HepG2 (cell line): ENCODE measurements around the gene UROS. TPM values are rescaled to one million over a fixed set of nuclear protein-coding genes. Genes with fewer than 3 reads are reported as not detected.
A peak's percentile ranks its signal among the peaks of the same experiment; 100 is the strongest.

Experiments used
- CCDC6 ChIP-seq: sonication (generic); formaldehyde crosslinking; IDR thresholded peaks from 2 replicates; pipeline ENCODE4 v1.8.1; 2022; ENCODE audit warnings: mild to moderate bottlenecking, missing genetic modification reagents, moderate library complexity
- EEA1 ChIP-seq: sonication (generic); formaldehyde crosslinking; IDR thresholded peaks from 2 replicates; pipeline ENCODE4 v1.5.1; 2020; ENCODE audit warnings: mild to moderate bottlenecking, missing genetic modification reagents, borderline replicate concordance
- HNRNPLL ChIP-seq: fragments of 200-400 bp; formaldehyde crosslinking; IDR thresholded peaks from 2 replicates; pipeline ENCODE4 v1.6.1; 2017; ENCODE audit warnings: mild to moderate bottlenecking, low read depth, low read length; ENCODE audit not compliant: poor library complexity, severe bottlenecking
- MED1 ChIP-seq: sonication (generic); formaldehyde crosslinking; IDR thresholded peaks from 2 replicates; pipeline ENCODE4 v1.4.0; 2020; ENCODE audit warnings: missing genetic modification reagents
- RBM39 ChIP-seq: fragments of 200-400 bp; formaldehyde crosslinking; IDR thresholded peaks from one replicate; pipeline ENCODE4 v1.6.1; 2018; ENCODE audit warnings: antibody characterized with exemption, mild to moderate bottlenecking, low read depth, low read length; ENCODE audit not compliant: poor library complexity, severe bottlenecking
- REPIN1 ChIP-seq: sonication (generic); formaldehyde crosslinking; IDR thresholded peaks from 2 replicates; pipeline ENCODE4 v1.8.0; 2022; ENCODE audit warnings: missing genetic modification reagents, low read depth, mild to moderate bottlenecking, borderline replicate concordance
- SP2 ChIP-seq: sonication (generic); formaldehyde crosslinking; IDR thresholded peaks from 2 replicates; pipeline ENCODE4 v1.5.1; 2020; ENCODE audit warnings: mild to moderate bottlenecking, missing genetic modification reagents
- TOE1 ChIP-seq: sonication (generic); formaldehyde crosslinking; IDR thresholded peaks from 2 replicates; pipeline ENCODE4 v1.4.0; 2020; ENCODE audit warnings: mild to moderate bottlenecking, missing genetic modification reagents
- ZMAT3 ChIP-seq: sonication (generic); formaldehyde crosslinking; conservative IDR thresholded peaks from 2 replicates; pipeline ENCODE4 v1.7.0; 2021; ENCODE audit warnings: missing genetic modification reagents
- ZNF331 ChIP-seq: sonication (generic); formaldehyde crosslinking; IDR thresholded peaks from 2 replicates; pipeline ENCODE4 v1.4.0; 2020; ENCODE audit warnings: missing genetic modification reagents
- ZNF530 ChIP-seq: sonication (generic); formaldehyde crosslinking; IDR thresholded peaks from 2 replicates; pipeline ENCODE4 v1.5.0; 2020; ENCODE audit warnings: low read depth, mild to moderate bottlenecking, missing genetic modification reagents
- ZNF619 ChIP-seq: sonication (generic); formaldehyde crosslinking; IDR thresholded peaks from 2 replicates; pipeline ENCODE4 v1.4.0; 2020; ENCODE audit warnings: mild to moderate bottlenecking, missing genetic modification reagents
- ZSCAN31 ChIP-seq: sonication (generic); formaldehyde crosslinking; IDR thresholded peaks from 2 replicates; pipeline ENCODE4 v1.5.0; 2020; ENCODE audit warnings: low read depth, mild to moderate bottlenecking, missing genetic modification reagents
- polyA plus RNA-seq, 8 experiments: library from polyadenylated mRNA; depleted of rRNA in 3 of 8; stranded (reverse) in 7 of 8; unstranded in 1 of 8; fragments of >200 nt; fragmentation: Illumina TruSeq in 4 of 8; extraction: Trizol in 4 of 8; gene quantifications; 2 replicates each; pipeline versions ENCODE4 v1.2.1 to v1.2.3, GENCODE V29; 2011 to 2016; ENCODE audit warnings: low read depth in 4 of 8, missing spikeins in 1 of 8, mixed read lengths in 1 of 8; ENCODE audit not compliant: insufficient read depth in 1 of 8
- total RNA-seq, 5 experiments: library from RNA; depleted of rRNA; stranded (reverse); fragments of >200 nt; fragmentation: Illumina TruSeq; extraction: Trizol; gene quantifications; 2 replicates each; pipeline ENCODE4 v1.2.3, GENCODE V29; 2016; ENCODE audit warnings: low read depth in 1 of 5
- TF ChIP-seq, protein P1 (sequence below): sonication (generic); IDR thresholded peaks from 2 replicates; pipeline ENCODE4 v1.6.1; 2016; ENCODE audit warnings: low read depth, borderline replicate concordance
- TF ChIP-seq, protein P2 (sequence below): IDR thresholded peaks from 2 replicates; pipeline ENCODE4 v1.6.1; 2012; ENCODE audit warnings: low read length, improper control_type of control experiment
- TF ChIP-seq, protein P3 (sequence below): sonication (generic); formaldehyde crosslinking; IDR thresholded peaks from 2 replicates; pipeline ENCODE4 v1.4.0; 2020; ENCODE audit warnings: missing genetic modification reagents
- TF ChIP-seq, protein P4 (sequence below): sonication (generic); formaldehyde crosslinking; IDR thresholded peaks from 2 replicates; pipeline ENCODE4 v1.4.0; 2020; ENCODE audit warnings: mild to moderate bottlenecking, low read depth, missing genetic modification reagents
- TF ChIP-seq, protein P5 (sequence below): sonication (generic); formaldehyde crosslinking; IDR thresholded peaks from 2 replicates; pipeline ENCODE4 v1.8.1; 2022; ENCODE audit warnings: mild to moderate bottlenecking, missing genetic modification reagents
- TF ChIP-seq, protein P6 (sequence below): sonication (generic); formaldehyde crosslinking; IDR thresholded peaks from 2 replicates; pipeline ENCODE4 v1.4.0; 2020; ENCODE audit warnings: missing genetic modification reagents

UROS gene
- total and polyA plus RNA-seq, 2 of the 13 experiments (the other 11 are each of a cell fraction or from before 2014, with no cell fraction given), result 14.8 to 49.9 TPM

DNA sequence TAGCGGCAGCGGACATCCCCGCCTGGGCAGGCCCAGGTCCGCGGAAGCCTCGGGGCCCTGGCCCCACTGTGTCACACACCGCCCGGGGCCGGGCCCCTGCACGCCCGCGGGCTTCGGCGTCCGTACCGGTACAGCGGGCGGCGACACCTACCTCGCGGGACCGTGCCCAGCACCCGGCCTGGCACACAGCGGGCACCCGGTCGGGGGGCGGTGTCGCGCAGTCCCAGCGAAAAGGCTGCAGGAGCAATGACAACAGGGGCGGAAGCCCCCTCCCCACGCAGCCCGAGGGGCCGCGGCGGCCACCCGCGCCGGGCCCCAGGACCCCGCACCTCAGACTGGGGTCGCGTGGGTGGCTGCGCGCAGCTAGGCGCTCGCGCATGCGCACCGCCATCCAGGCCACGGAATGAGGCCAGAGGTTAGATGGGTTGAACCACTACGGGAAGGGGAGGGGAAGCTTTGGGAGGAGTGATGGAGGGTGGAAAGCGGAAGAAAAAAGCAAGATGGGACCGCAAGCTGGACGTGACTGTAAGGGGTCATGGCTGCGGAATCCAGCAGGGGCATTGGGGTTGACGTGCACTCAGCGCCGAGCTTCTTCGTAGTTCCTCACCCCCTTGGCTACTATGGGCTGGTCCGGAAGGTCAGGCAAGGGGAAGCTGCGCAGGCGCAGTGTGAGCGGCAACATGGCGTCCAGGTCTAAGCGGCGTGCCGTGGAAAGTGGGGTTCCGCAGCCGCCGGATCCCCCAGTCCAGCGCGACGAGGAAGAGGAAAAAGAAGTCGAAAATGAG is at the start of gene UROS, which contains the start of gene BCCIP (continued):
- TF ChIP-seq, protein P1, sequence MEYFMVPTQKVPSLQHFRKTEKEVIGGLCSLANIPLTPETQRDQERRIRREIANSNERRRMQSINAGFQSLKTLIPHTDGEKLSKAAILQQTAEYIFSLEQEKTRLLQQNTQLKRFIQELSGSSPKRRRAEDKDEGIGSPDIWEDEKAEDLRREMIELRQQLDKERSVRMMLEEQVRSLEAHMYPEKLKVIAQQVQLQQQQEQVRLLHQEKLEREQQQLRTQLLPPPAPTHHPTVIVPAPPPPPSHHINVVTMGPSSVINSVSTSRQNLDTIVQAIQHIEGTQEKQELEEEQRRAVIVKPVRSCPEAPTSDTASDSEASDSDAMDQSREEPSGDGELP, result no peak
- TF ChIP-seq, protein P2, sequence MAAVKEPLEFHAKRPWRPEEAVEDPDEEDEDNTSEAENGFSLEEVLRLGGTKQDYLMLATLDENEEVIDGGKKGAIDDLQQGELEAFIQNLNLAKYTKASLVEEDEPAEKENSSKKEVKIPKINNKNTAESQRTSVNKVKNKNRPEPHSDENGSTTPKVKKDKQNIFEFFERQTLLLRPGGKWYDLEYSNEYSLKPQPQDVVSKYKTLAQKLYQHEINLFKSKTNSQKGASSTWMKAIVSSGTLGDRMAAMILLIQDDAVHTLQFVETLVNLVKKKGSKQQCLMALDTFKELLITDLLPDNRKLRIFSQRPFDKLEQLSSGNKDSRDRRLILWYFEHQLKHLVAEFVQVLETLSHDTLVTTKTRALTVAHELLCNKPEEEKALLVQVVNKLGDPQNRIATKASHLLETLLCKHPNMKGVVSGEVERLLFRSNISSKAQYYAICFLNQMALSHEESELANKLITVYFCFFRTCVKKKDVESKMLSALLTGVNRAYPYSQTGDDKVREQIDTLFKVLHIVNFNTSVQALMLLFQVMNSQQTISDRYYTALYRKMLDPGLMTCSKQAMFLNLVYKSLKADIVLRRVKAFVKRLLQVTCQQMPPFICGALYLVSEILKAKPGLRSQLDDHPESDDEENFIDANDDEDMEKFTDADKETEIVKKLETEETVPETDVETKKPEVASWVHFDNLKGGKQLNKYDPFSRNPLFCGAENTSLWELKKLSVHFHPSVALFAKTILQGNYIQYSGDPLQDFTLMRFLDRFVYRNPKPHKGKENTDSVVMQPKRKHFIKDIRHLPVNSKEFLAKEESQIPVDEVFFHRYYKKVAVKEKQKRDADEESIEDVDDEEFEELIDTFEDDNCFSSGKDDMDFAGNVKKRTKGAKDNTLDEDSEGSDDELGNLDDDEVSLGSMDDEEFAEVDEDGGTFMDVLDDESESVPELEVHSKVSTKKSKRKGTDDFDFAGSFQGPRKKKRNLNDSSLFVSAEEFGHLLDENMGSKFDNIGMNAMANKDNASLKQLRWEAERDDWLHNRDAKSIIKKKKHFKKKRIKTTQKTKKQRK, result no peak
- TF ChIP-seq ZNF331 (CRISPR knock-in tag), result no peak; the same call in none of the 2 replicates
- TF ChIP-seq, protein P3, sequence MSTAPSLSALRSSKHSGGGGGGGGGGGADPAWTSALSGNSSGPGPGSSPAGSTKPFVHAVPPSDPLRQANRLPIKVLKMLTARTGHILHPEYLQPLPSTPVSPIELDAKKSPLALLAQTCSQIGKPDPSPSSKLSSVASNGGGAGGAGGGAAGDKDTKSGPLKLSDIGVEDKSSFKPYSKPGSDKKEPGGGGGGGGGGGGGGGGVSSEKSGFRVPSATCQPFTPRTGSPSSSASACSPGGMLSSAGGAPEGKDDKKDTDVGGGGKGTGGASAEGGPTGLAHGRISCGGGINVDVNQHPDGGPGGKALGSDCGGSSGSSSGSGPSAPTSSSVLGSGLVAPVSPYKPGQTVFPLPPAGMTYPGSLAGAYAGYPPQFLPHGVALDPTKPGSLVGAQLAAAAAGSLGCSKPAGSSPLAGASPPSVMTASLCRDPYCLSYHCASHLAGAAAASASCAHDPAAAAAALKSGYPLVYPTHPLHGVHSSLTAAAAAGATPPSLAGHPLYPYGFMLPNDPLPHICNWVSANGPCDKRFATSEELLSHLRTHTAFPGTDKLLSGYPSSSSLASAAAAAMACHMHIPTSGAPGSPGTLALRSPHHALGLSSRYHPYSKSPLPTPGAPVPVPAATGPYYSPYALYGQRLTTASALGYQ (CRISPR knock-in tag), result no peak
- TF ChIP-seq EEA1 (CRISPR knock-in tag), result no peak
- peak; percentile 18; the same call in 1 of the 2 replicates for TF ChIP-seq SP2 (CRISPR knock-in tag)
- TF ChIP-seq, protein P4, sequence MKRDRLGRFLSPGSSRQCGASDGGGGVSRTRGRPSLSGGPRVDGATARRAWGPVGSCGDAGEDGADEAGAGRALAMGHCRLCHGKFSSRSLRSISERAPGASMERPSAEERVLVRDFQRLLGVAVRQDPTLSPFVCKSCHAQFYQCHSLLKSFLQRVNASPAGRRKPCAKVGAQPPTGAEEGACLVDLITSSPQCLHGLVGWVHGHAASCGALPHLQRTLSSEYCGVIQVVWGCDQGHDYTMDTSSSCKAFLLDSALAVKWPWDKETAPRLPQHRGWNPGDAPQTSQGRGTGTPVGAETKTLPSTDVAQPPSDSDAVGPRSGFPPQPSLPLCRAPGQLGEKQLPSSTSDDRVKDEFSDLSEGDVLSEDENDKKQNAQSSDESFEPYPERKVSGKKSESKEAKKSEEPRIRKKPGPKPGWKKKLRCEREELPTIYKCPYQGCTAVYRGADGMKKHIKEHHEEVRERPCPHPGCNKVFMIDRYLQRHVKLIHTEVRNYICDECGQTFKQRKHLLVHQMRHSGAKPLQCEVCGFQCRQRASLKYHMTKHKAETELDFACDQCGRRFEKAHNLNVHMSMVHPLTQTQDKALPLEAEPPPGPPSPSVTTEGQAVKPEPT (CRISPR knock-in tag), result no peak
- TF ChIP-seq, protein P5, sequence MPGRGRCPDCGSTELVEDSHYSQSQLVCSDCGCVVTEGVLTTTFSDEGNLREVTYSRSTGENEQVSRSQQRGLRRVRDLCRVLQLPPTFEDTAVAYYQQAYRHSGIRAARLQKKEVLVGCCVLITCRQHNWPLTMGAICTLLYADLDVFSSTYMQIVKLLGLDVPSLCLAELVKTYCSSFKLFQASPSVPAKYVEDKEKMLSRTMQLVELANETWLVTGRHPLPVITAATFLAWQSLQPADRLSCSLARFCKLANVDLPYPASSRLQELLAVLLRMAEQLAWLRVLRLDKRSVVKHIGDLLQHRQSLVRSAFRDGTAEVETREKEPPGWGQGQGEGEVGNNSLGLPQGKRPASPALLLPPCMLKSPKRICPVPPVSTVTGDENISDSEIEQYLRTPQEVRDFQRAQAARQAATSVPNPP, result no peak
- TF ChIP-seq, protein P6, sequence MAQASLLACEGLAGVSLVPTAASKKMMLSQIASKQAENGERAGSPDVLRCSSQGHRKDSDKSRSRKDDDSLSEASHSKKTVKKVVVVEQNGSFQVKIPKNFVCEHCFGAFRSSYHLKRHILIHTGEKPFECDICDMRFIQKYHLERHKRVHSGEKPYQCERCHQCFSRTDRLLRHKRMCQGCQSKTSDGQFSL, result no peak
- TF ChIP-seq CCDC6 (CRISPR knock-in tag), result no peak
- TF ChIP-seq ZNF619 (CRISPR knock-in tag), result peak; percentile 83; the same call in 1 of the 2 replicates
- peak; percentile 20; the same call in 1 of the 2 replicates for TF ChIP-seq MED1 (CRISPR knock-in tag)
- peak; percentile 94 for TF ChIP-seq HNRNPLL
- TF ChIP-seq ZMAT3 (CRISPR knock-in tag), result no peak
- peak; percentile 82 for TF ChIP-seq RBM39
- TF ChIP-seq ZSCAN31 (CRISPR knock-in tag), result peak; percentile 19; the same call in 1 of the 2 replicates
- no peak for TF ChIP-seq ZNF530 (CRISPR knock-in tag)
- TF ChIP-seq REPIN1 (CRISPR knock-in tag), result no peak
- TF ChIP-seq TOE1 (CRISPR knock-in tag), result no peak; the same call in 1 of the 2 replicates
